Activated T-cell treated with anti-CD3 and anti-CD28 coated beads, Interleukin-2, amount 50 U/mL, for 72 hours (primary cell): ENCODE results near the gene NRK. TPM values are rescaled to one million over a fixed set of nuclear protein-coding genes. Genes with fewer than 3 reads are reported as not detected.

Source experiments
- total RNA-seq, 2 donors: library from RNA; stranded (reverse); gene quantifications; one replicate each; pipeline ENCODE4 v1.2.3, GENCODE V29; 2022

The NRK gene
- total RNA-seq, 2 donors from 2014 or later, result not detected

Other genes with a start within 250 kb of the NRK start
- not detected for gene SERPINA7, start 216.2 kb downstream of the NRK start, total RNA-seq